OCI-LY7 (cell line): ENCODE results near the gene XAF1. TPM values are rescaled to one million over a fixed set of nuclear protein-coding genes. Genes with fewer than 3 reads are reported as not detected.

Experiments
- BruUV-seq: library from RNA; stranded (reverse); fragments of 400-500 nt; replicated peaks from 2 replicates; lab custom pipeline; 2021; lab: Mats Ljungman, UMichigan
- CTCF ChIA-PET: fragments of 300-600 bp; sonication (Branson Sonifier 250); formaldehyde crosslinking; loops from one replicate; lab custom pipeline; 2022; ENCODE audit warnings: antibody characterized with exemption; ENCODE audit not compliant: unreplicated experiment; lab: Charles Lee
- POLR2A ChIA-PET: fragments of 300-600 bp; sonication (Branson Sonifier 250); formaldehyde crosslinking; loops from one replicate; lab custom pipeline; 2022; ENCODE audit warnings: antibody characterized with exemption; lab: Charles Lee
- DNase-seq: peaks from one replicate; pipeline ENCODE4 v3.0.0-alpha.2; 2015; ENCODE audit warnings: low spot score
- H2AFZ ChIP-seq: fragments of 200-600 bp; sonication (generic), shearing (Covaris generic); 2 replicates; pipeline ENCODE4 v1.6.1; 2014; ENCODE audit warnings: mild to moderate bottlenecking, antibody characterized with exemption, low read length, moderate library complexity
- H3K27ac ChIP-seq: fragments of 200-600 bp; sonication (generic); 2 replicates; pipeline ENCODE4 v1.5.1; 2014; ENCODE audit warnings: mixed run types, low read depth, mild to moderate bottlenecking, moderate library complexity, low read length, inconsistent platforms; ENCODE audit not compliant: poor library complexity, severe bottlenecking
- H3K36me3 ChIP-seq: fragments of 200-600 bp; sonication (generic); 2 replicates; pipeline ENCODE4 v1.6.1; 2014; ENCODE audit warnings: mild to moderate bottlenecking, antibody characterized with exemption, low read length, moderate library complexity, mixed read lengths; ENCODE audit not compliant: insufficient read depth
- H3K4me1 ChIP-seq: fragments of 200-600 bp; sonication (generic); 2 replicates; pipeline ENCODE4 v1.5.1; 2014; ENCODE audit warnings: mild to moderate bottlenecking, low read length; ENCODE audit not compliant: insufficient read depth, poor library complexity, severe bottlenecking
- H3K4me2 ChIP-seq: fragments of 200-600 bp; sonication (generic); 2 replicates; pipeline ENCODE4 v1.6.1; 2014; ENCODE audit warnings: mild to moderate bottlenecking, low read length
- H3K4me3 ChIP-seq: fragments of 200-600 bp; sonication (generic); 2 replicates; pipeline ENCODE4 v1.5.1; 2014; ENCODE audit warnings: mild to moderate bottlenecking, low read depth, low read length; ENCODE audit not compliant: poor library complexity, severe bottlenecking
- H3K79me2 ChIP-seq: fragments of 200-600 bp; sonication (generic); 2 replicates; pipeline ENCODE4 v1.6.1; 2016; ENCODE audit warnings: low read depth, mild to moderate bottlenecking, low read length, moderate library complexity, mixed read lengths; ENCODE audit not compliant: insufficient read depth
- H3K9me2 ChIP-seq: fragments of 200-600 bp; sonication (generic); 2 replicates; pipeline ENCODE4 v1.6.1; 2016; ENCODE audit warnings: mild to moderate bottlenecking, low read length, mixed read lengths; ENCODE audit not compliant: insufficient read depth
- H3K9me3 ChIP-seq: fragments of 200-600 bp; sonication (generic); 2 replicates; pipeline ENCODE4 v1.6.1; 2014; ENCODE audit warnings: mild to moderate bottlenecking, mixed run types, low read length, mixed read lengths
- H4K20me1 ChIP-seq: fragments of 200-600 bp; sonication (generic); 2 replicates; pipeline ENCODE4 v1.6.1; 2014; ENCODE audit warnings: mild to moderate bottlenecking, antibody characterized with exemption, low read length, moderate library complexity, mixed read lengths; ENCODE audit not compliant: insufficient read depth
- EZH2phosphoT487 ChIP-seq: fragments of 200-600 bp; sonication (generic); IDR thresholded peaks from 2 replicates; pipeline ENCODE4 v1.6.1; 2018; ENCODE audit warnings: low read depth, borderline replicate concordance, mild to moderate bottlenecking, mixed run types, antibody characterized with exemption, low read length, moderate library complexity, mixed read lengths
- intact Hi-C: fragments of 100-400 bp; cut with micrococcal nuclease; formaldehyde crosslinking; loops from one replicate; pipeline ENCODE4 v1.10.0; 2022; ENCODE audit not compliant: unreplicated experiment
- total RNA-seq, 2 experiments: library from RNA; depleted of rRNA in 1 of 2; stranded (reverse); fragments of >200 nt in 1 of 2; shearing (Covaris generic) in 1 of 2; gene quantifications; 2 replicates each; pipeline ENCODE4 v1.2.3, GENCODE V29; 2014 to 2022
- TF ChIP-seq, protein P1 (sequence below): fragments of 200-600 bp; sonication (generic); conservative IDR thresholded peaks from 2 replicates; pipeline ENCODE4 v1.5.1; 2014; ENCODE audit warnings: mild to moderate bottlenecking, antibody characterized with exemption, low read length, moderate library complexity, mixed read lengths

XAF1 gene
- total RNA-seq, 2 experiments from 2014 or later: 0.38 to 0.46 TPM

GRCh38 chr17:6796887-6797490 is 41.1 kb downstream of the XAF1 start:
- no peak overlapping the region for H3K27ac ChIP-seq
- no TSS peak for BruUV-seq
- H3K4me3 ChIP-seq: no peak overlapping the region
- intact Hi-C loops: no loop called here
- CTCF ChIA-PET: no interaction called here
- no peak for DNase-seq
- H3K36me3 ChIP-seq: no peaks in the 10 kb centered on the region
- no peaks in the 10 kb centered on the region for H3K9me3 ChIP-seq
- no peaks in the 10 kb centered on the region for H3K4me1 ChIP-seq
- TF ChIP-seq EZH2phosphoT487: no peak
- TF ChIP-seq, protein P1, sequence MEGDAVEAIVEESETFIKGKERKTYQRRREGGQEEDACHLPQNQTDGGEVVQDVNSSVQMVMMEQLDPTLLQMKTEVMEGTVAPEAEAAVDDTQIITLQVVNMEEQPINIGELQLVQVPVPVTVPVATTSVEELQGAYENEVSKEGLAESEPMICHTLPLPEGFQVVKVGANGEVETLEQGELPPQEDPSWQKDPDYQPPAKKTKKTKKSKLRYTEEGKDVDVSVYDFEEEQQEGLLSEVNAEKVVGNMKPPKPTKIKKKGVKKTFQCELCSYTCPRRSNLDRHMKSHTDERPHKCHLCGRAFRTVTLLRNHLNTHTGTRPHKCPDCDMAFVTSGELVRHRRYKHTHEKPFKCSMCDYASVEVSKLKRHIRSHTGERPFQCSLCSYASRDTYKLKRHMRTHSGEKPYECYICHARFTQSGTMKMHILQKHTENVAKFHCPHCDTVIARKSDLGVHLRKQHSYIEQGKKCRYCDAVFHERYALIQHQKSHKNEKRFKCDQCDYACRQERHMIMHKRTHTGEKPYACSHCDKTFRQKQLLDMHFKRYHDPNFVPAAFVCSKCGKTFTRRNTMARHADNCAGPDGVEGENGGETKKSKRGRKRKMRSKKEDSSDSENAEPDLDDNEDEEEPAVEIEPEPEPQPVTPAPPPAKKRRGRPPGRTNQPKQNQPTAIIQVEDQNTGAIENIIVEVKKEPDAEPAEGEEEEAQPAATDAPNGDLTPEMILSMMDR: no peak
- H3K4me2 ChIP-seq: no peak overlapping the region
- H3K79me2 ChIP-seq: no peaks in the 10 kb centered on the region
- H2AFZ ChIP-seq: no peak overlapping the region
- H3K9me2 ChIP-seq: no peaks in the 10 kb centered on the region
- no peaks in the 10 kb centered on the region for H4K20me1 ChIP-seq
- POLR2A ChIA-PET: no interaction called here

GRCh38 chr17:6797718-6798351 is 42.0 kb downstream of the XAF1 start:
- no peak for DNase-seq
- CTCF ChIA-PET: no interaction called here
- Histone ChIP-seq H3K79me2 (no peaks in the 10 kb centered on the region), H3K36me3 (no peaks in the 10 kb centered on the region), H4K20me1 (no peaks in the 10 kb centered on the region), H3K9me2 (no peaks in the 10 kb centered on the region), H3K4me1 (no peaks in the 10 kb centered on the region), H2AFZ (no peak overlapping the region), H3K9me3 (no peaks in the 10 kb centered on the region), H3K27ac (no peak overlapping the region), H3K4me2 (no peak overlapping the region), H3K4me3 (no peak overlapping the region)
- intact Hi-C loops: no loop called here
- TF ChIP-seq, protein P1: no peak
- TF ChIP-seq EZH2phosphoT487: no peak
- POLR2A ChIA-PET: no interaction called here
- BruUV-seq: no TSS peak

- TF ChIP-seq, protein P1: no peak
- TF ChIP-seq EZH2phosphoT487: no peak
- Histone ChIP-seq H3K27ac (no peak overlapping the region), H3K79me2 (no peaks in the 10 kb centered on the region), H3K4me1 (no peaks in the 10 kb centered on the region), H3K4me2 (no peak overlapping the region), H3K9me2 (no peaks in the 10 kb centered on the region), H4K20me1 (no peaks in the 10 kb centered on the region), H2AFZ (no peak overlapping the region), H3K4me3 (no peak overlapping the region), H3K36me3 (no peaks in the 10 kb centered on the region), H3K9me3 (no peaks in the 10 kb centered on the region)
- ChIA-PET CTCF (no interaction called here), POLR2A (no interaction called here)
- intact Hi-C loops: no loop called here
- DNase-seq: no peak
- no TSS peak for BruUV-seq
Measured at GRCh38 chr17:6799738-6800137, 43.9 kb downstream of the XAF1 start.
